ENCODE results near the gene GSG1L.

The GSG1L gene

DNA sequence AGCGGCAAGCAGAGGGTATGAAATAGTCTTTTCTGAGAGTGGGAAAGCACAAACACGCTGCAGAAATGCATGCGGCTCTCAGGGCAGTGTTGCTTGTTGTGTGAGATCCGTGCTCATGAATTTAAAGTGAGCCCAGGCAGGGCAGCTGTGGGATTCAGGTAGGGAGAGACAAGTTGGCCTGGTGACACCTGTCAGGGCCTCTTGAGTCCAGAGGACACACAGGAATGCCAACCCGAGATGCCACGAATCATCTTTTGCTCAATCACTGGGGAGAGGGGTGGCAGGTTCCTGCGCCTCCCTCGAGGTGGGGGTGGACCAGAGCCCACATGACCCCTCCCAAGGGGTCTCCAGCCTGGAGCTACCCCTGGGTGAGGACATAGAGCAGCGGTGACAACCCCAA lies 211.9 kb downstream of the GSG1L start:
- H3K27me3 ChIP-seq (ENCODE audit: insufficient read depth, poor library complexity, severe bottlenecking): peaks cover 8% of the 10 kb centered on the region
- no peak overlapping the region for H3K27ac ChIP-seq (replicated peaks)
- TF ChIP-seq GABPA (IDR thresholded peaks at IDR 0.05; ENCODE audit: low read depth) (no peak), POLR2AphosphoS5 (IDR thresholded peaks at IDR 0.05; ENCODE audit: low read depth) (no peak), SPI1 (IDR thresholded peaks at IDR 0.05; ENCODE audit: borderline replicate concordance, low read depth) (no peak)
- TF ChIP-seq, protein P1, sequence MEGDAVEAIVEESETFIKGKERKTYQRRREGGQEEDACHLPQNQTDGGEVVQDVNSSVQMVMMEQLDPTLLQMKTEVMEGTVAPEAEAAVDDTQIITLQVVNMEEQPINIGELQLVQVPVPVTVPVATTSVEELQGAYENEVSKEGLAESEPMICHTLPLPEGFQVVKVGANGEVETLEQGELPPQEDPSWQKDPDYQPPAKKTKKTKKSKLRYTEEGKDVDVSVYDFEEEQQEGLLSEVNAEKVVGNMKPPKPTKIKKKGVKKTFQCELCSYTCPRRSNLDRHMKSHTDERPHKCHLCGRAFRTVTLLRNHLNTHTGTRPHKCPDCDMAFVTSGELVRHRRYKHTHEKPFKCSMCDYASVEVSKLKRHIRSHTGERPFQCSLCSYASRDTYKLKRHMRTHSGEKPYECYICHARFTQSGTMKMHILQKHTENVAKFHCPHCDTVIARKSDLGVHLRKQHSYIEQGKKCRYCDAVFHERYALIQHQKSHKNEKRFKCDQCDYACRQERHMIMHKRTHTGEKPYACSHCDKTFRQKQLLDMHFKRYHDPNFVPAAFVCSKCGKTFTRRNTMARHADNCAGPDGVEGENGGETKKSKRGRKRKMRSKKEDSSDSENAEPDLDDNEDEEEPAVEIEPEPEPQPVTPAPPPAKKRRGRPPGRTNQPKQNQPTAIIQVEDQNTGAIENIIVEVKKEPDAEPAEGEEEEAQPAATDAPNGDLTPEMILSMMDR (IDR thresholded peaks at IDR 0.05; ENCODE audit: insufficient read depth, low read length): no peak
- TF ChIP-seq, protein P2, sequence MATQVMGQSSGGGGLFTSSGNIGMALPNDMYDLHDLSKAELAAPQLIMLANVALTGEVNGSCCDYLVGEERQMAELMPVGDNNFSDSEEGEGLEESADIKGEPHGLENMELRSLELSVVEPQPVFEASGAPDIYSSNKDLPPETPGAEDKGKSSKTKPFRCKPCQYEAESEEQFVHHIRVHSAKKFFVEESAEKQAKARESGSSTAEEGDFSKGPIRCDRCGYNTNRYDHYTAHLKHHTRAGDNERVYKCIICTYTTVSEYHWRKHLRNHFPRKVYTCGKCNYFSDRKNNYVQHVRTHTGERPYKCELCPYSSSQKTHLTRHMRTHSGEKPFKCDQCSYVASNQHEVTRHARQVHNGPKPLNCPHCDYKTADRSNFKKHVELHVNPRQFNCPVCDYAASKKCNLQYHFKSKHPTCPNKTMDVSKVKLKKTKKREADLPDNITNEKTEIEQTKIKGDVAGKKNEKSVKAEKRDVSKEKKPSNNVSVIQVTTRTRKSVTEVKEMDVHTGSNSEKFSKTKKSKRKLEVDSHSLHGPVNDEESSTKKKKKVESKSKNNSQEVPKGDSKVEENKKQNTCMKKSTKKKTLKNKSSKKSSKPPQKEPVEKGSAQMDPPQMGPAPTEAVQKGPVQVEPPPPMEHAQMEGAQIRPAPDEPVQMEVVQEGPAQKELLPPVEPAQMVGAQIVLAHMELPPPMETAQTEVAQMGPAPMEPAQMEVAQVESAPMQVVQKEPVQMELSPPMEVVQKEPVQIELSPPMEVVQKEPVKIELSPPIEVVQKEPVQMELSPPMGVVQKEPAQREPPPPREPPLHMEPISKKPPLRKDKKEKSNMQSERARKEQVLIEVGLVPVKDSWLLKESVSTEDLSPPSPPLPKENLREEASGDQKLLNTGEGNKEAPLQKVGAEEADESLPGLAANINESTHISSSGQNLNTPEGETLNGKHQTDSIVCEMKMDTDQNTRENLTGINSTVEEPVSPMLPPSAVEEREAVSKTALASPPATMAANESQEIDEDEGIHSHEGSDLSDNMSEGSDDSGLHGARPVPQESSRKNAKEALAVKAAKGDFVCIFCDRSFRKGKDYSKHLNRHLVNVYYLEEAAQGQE (IDR thresholded peaks at IDR 0.05; ENCODE audit: insufficient replicate concordance, low read depth): no peak
- no peak overlapping the region for H3K4me3 ChIP-seq (replicated peaks; ENCODE audit: insufficient read depth, low read length)
- DNase-seq (ENCODE audit: low read depth in 1 of 2, low spot score in 1 of 2): no peak

DNA sequence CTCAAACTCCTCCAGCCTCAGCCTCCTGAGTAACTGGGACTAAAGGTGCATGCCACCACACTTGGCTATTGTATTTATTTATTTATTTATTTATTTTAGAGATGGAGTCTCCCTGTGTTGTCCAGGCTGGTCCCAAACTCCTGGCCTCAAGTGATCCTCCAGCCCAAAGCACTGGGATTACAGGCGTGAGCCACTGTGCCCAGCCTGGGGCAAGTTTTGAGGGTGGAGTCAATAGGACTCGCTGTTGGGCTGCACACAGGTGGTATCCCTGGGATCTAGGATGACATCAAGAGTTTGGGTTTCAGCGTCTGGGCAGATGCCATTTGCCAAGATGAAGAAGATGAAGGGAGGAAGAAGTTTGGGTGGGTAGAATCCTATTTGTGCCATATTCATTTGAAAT lies 213.9 kb downstream of the GSG1L start:
- Histone ChIP-seq H3K27me3 (ENCODE audit: insufficient read depth, poor library complexity, severe bottlenecking) (peaks cover 8% of the 10 kb centered on the region), H3K4me3 (replicated peaks; ENCODE audit: insufficient read depth, low read length) (no peak overlapping the region), H3K27ac (replicated peaks) (no peak overlapping the region)
- TF ChIP-seq SPI1 (IDR thresholded peaks at IDR 0.05; ENCODE audit: borderline replicate concordance, low read depth) (no peak), GABPA (IDR thresholded peaks at IDR 0.05; ENCODE audit: low read depth) (no peak), POLR2AphosphoS5 (IDR thresholded peaks at IDR 0.05; ENCODE audit: low read depth) (no peak)
- TF ChIP-seq, protein P1 (IDR thresholded peaks at IDR 0.05; ENCODE audit: insufficient read depth, low read length): no peak
- TF ChIP-seq, protein P2 (IDR thresholded peaks at IDR 0.05; ENCODE audit: insufficient replicate concordance, low read depth): no peak
- DNase-seq (ENCODE audit: low read depth in 1 of 2, low spot score in 1 of 2): no peak

DNA sequence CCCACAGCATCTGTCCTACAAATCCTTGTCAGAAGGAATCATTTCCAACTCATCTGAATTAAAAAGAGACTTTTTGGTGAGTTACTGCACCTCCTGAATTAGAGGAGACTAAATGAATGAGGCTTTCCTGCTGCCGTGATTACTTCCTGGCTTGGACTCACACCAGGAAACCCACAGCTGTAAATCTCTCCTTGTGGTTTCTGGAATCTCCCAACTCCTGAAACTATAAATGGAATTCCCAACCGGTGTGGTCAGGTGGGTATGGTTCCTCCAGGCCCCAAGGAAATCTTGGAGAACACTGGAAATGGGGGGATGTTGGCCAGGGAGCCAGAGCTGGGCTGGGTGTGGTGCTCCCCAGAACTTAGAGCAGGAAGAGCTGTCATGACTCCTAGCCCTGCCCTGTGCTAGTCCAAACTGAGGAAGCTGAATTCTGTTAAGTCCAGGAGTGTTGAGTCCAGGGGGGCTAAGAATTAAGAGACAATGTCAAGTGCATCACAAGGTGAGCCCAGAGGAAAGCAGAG lies 216.4 kb downstream of the GSG1L start:
- H3K27ac ChIP-seq (replicated peaks): no peak overlapping the region
- no peaks in the 10 kb centered on the region for H3K27me3 ChIP-seq (ENCODE audit: insufficient read depth, poor library complexity, severe bottlenecking)
- no peak overlapping the region for H3K4me3 ChIP-seq (replicated peaks; ENCODE audit: insufficient read depth, low read length)
- TF ChIP-seq GABPA (IDR thresholded peaks at IDR 0.05; ENCODE audit: low read depth) (no peak), SPI1 (IDR thresholded peaks at IDR 0.05; ENCODE audit: borderline replicate concordance, low read depth) (no peak), POLR2AphosphoS5 (IDR thresholded peaks at IDR 0.05; ENCODE audit: low read depth) (no peak)
- TF ChIP-seq, protein P2 (IDR thresholded peaks at IDR 0.05; ENCODE audit: insufficient replicate concordance, low read depth): no peak
- TF ChIP-seq, protein P1 (IDR thresholded peaks at IDR 0.05; ENCODE audit: insufficient read depth, low read length): no peak
- no peak for DNase-seq (ENCODE audit: low read depth in 1 of 2, low spot score in 1 of 2)

All from HL-60 (cell line).